GM12892 (cell line): ENCODE results near the gene OPRM1.

Source experiments
- POLR2A ChIP-seq: IDR thresholded peaks from 2 replicates; pipeline ENCODE4 v1.6.1; 2011; ENCODE audit warnings: low read depth, low read length, control low read depth
- POLR2AphosphoS5 ChIP-seq: IDR thresholded peaks from 2 replicates; pipeline ENCODE4 v1.6.1; 2011; ENCODE audit warnings: low read depth, low read length, control low read depth
- TAF1 ChIP-seq: IDR thresholded peaks from 2 replicates; pipeline ENCODE4 v1.6.1; 2011; ENCODE audit warnings: low read depth, mild to moderate bottlenecking, control low read depth, low read length, borderline replicate concordance

DNA sequence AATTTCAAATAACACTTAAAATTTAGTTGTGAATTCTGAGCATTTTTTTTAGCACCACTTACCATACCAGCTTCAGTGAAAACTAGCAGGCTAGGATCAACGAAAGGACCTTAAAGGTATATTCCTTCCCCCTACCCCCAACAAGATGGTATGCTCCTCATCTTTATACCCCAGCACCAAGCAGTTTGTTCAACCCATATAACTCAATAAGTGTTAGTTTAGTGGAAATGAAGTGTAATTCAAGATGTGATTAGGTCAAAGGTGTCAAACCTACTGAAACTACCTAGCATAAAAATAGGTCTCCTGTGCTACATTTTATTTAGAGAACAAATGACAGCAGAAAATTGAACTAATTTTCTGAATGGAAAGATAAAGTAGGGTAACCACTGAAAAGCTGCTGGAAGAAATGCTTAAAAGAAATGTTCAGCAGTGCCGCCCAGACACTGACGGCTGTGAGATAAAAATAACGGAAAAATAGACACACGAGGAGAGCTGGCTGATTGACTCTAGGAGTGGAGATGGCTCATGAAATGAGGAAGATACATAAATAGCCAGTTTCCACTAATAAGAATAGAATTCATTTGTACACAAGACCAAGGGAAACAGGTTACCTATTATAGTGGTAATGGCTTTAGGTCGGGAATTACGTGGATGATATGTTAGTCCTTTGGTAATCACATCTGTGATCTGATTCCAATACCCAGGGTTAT lies 222.8 kb downstream of the OPRM1 start:
- TF ChIP-seq TAF1 (no peak), POLR2A (no peak), POLR2AphosphoS5 (no peak)
